ENCODE results near the gene KRT79.

Gene KRT79

DNA sequence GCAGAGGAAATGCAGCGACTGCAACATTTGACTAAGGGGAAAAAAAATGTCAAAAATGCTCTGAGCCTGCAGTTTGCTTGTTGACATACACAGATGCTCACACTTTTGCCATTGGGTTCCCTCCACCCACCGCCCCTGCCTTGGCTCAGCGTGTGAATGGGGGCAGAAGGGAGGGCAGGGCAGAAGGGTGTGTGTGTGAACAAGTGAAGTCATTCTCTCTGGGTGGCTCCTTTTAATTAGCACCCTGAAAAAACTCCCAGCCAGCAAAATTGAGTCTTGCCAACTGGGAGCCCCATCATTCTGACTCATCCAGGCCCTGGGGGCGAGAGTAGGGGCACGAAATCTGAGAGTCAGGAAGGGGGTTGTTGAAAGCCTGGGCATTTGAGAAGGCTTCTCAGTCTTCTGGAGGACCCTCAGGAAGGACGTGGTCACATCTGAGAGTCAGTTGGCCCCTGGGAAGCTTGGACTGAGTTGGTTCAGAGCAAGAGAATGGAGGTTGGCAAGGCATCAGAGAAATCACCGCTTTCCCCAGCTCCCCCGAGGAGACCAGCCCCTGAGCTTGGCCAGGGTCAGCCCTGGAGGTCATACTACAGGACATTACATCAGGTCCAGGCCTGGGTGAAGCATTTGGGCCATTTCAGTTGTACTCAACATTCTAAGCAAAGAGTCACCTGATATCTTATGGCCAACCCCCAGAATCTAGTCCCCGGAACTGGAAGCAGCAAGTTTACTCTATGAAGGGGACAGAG lies 37.4 kb upstream of the KRT79 start:
- ATAC-seq = peak; percentile 38
- TF ChIP-seq, protein P1, sequence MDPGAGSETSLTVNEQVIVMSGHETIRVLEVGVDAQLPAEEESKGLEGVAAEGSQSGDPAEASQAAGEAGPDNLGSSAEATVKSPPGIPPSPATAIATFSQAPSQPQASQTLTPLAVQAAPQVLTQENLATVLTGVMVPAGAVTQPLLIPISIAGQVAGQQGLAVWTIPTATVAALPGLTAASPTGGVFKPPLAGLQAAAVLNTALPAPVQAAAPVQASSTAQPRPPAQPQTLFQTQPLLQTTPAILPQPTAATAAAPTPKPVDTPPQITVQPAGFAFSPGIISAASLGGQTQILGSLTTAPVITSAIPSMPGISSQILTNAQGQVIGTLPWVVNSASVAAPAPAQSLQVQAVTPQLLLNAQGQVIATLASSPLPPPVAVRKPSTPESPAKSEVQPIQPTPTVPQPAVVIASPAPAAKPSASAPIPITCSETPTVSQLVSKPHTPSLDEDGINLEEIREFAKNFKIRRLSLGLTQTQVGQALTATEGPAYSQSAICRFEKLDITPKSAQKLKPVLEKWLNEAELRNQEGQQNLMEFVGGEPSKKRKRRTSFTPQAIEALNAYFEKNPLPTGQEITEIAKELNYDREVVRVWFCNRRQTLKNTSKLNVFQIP (CRISPR knock-in tag; IDR thresholded peaks at IDR 0.05; ENCODE audit: borderline replicate concordance, low read depth) = no peak
- TF ChIP-seq ZNF70 (CRISPR knock-in tag; IDR thresholded peaks at IDR 0.05) (no peak), PPARA (CRISPR knock-in tag; IDR thresholded peaks at IDR 0.05; ENCODE audit: borderline replicate concordance) (no peak)
- TF ChIP-seq, protein P2, sequence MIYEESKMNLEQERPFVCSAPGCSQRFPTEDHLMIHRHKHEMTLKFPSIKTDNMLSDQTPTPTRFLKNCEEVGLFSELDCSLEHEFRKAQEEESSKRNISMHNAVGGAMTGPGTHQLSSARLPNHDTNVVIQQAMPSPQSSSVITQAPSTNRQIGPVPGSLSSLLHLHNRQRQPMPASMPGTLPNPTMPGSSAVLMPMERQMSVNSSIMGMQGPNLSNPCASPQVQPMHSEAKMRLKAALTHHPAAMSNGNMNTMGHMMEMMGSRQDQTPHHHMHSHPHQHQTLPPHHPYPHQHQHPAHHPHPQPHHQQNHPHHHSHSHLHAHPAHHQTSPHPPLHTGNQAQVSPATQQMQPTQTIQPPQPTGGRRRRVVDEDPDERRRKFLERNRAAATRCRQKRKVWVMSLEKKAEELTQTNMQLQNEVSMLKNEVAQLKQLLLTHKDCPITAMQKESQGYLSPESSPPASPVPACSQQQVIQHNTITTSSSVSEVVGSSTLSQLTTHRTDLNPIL (CRISPR knock-in tag; IDR thresholded peaks at IDR 0.05; ENCODE audit: low read depth) = no peak

DNA sequence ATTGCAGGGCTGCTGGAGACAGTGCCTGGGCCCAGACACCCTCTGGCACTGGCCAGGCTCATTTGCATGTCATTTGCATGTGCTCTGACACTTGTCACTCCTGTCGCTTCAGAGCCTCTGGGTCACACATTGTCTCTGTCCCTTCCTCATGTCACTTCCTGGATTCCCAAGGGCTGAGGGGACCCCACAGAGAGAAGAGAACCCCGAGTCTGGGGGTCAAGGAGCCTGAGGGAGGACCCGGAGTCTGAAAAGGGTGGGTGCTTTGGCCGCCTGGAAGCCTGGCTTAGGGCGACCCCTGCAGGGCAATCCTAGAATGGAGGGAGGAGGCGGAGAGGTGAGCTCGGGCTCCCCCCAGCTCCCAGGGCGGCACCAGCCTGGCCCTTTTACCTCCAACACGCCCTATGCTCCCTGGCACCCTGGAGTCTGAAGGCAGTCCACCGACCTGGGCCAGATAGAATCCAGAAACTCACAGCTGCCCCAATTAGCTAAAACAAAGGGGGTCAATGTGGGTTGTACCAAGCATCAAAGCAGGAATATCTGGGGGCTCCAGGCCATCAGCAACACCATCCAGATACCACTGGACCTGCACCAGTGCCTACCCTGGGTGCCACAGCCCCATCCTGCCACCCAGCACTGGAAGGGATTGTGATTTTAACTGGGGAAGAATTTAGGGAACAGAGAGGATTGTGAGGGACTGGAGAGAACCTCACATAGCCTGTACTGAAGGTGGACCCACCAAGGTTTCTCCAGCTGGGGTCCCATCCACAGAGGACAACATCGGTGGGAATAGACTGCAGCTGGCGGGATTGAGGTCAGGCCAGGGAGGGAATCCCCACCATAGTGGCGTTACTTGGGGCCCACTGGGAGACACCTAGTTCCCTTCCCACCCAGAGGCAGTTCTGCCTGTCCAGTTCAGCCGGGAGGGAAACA lies 36.5 kb upstream of the KRT79 start:
- TF ChIP-seq RARB (CRISPR knock-in tag; IDR thresholded peaks at IDR 0.05) (no peak), GLIS3 (CRISPR knock-in tag; IDR thresholded peaks at IDR 0.05) (no peak), ESRRG (CRISPR knock-in tag; IDR thresholded peaks at IDR 0.05) (no peak), ISL1 (CRISPR knock-in tag; IDR thresholded peaks at IDR 0.05) (no peak), PPARA (CRISPR knock-in tag; IDR thresholded peaks at IDR 0.05; ENCODE audit: borderline replicate concordance) (no peak), ZFP30 (CRISPR knock-in tag; IDR thresholded peaks at IDR 0.05) (no peak), TCF4 (CRISPR knock-in tag; IDR thresholded peaks at IDR 0.05; ENCODE audit: borderline replicate concordance) (no peak), ARNTL (CRISPR knock-in tag; IDR thresholded peaks at IDR 0.05; ENCODE audit: borderline replicate concordance, low read depth) (no peak), OSR1 (CRISPR knock-in tag; IDR thresholded peaks at IDR 0.05) (no peak), SNAI2 (CRISPR knock-in tag; IDR thresholded peaks at IDR 0.05) (no peak), ZNF70 (CRISPR knock-in tag; IDR thresholded peaks at IDR 0.05) (no peak)
- TF ChIP-seq, protein P1 (CRISPR knock-in tag; IDR thresholded peaks at IDR 0.05; ENCODE audit: borderline replicate concordance, low read depth) = no peak
- TF ChIP-seq, protein P2 (CRISPR knock-in tag; IDR thresholded peaks at IDR 0.05; ENCODE audit: low read depth) = no peak

DNA sequence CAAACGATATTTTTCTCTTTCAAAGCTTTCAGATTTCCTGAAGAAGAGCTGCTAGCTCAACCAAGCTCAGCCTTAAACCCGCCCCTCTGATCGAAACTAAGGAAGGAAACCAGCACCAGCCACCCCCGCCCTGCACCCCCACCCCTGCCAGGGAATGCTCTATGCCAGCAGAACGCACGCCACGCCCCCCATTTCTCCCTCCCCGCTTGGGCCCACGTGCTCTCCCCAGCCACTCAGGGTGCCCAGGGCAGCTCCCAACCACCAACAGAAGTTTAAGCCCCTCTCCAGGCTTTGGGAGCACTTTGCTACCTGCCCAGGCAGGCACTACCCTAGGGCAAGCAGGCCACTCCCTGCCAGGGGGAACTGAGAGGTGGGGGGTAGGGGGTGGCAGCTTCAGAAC lies 33.5 kb upstream of the KRT79 start:
- TF ChIP-seq SNAI2 (CRISPR knock-in tag; IDR thresholded peaks at IDR 0.05) = no peak
- TF ChIP-seq ZNF565 (CRISPR knock-in tag; conservative IDR thresholded peaks at IDR 0.05; ENCODE audit: low read depth) = no peak
- TF ChIP-seq ZFP30 (CRISPR knock-in tag; IDR thresholded peaks at IDR 0.05) = no peak
- TF ChIP-seq, protein P3, sequence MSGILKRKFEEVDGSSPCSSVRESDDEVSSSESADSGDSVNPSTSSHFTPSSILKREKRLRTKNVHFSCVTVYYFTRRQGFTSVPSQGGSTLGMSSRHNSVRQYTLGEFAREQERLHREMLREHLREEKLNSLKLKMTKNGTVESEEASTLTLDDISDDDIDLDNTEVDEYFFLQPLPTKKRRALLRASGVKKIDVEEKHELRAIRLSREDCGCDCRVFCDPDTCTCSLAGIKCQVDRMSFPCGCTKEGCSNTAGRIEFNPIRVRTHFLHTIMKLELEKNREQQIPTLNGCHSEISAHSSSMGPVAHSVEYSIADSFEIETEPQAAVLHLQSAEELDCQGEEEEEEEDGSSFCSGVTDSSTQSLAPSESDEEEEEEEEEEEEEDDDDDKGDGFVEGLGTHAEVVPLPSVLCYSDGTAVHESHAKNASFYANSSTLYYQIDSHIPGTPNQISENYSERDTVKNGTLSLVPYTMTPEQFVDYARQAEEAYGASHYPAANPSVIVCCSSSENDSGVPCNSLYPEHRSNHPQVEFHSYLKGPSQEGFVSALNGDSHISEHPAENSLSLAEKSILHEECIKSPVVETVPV (CRISPR knock-in tag; IDR thresholded peaks at IDR 0.05) = no peak
- no peak for TF ChIP-seq ISL1 (CRISPR knock-in tag; IDR thresholded peaks at IDR 0.05)
- TF ChIP-seq, protein P2 (CRISPR knock-in tag; IDR thresholded peaks at IDR 0.05; ENCODE audit: low read depth) = no peak
- no peak for TF ChIP-seq TCF4 (CRISPR knock-in tag; IDR thresholded peaks at IDR 0.05; ENCODE audit: borderline replicate concordance)
- TF ChIP-seq OSR1 (CRISPR knock-in tag; IDR thresholded peaks at IDR 0.05) = no peak
- TF ChIP-seq TOX (CRISPR knock-in tag; IDR thresholded peaks at IDR 0.05; ENCODE audit: borderline replicate concordance) = no peak
- TF ChIP-seq ZFP3 (CRISPR knock-in tag; IDR thresholded peaks at IDR 0.05) = no peak
- TF ChIP-seq, protein P4, sequence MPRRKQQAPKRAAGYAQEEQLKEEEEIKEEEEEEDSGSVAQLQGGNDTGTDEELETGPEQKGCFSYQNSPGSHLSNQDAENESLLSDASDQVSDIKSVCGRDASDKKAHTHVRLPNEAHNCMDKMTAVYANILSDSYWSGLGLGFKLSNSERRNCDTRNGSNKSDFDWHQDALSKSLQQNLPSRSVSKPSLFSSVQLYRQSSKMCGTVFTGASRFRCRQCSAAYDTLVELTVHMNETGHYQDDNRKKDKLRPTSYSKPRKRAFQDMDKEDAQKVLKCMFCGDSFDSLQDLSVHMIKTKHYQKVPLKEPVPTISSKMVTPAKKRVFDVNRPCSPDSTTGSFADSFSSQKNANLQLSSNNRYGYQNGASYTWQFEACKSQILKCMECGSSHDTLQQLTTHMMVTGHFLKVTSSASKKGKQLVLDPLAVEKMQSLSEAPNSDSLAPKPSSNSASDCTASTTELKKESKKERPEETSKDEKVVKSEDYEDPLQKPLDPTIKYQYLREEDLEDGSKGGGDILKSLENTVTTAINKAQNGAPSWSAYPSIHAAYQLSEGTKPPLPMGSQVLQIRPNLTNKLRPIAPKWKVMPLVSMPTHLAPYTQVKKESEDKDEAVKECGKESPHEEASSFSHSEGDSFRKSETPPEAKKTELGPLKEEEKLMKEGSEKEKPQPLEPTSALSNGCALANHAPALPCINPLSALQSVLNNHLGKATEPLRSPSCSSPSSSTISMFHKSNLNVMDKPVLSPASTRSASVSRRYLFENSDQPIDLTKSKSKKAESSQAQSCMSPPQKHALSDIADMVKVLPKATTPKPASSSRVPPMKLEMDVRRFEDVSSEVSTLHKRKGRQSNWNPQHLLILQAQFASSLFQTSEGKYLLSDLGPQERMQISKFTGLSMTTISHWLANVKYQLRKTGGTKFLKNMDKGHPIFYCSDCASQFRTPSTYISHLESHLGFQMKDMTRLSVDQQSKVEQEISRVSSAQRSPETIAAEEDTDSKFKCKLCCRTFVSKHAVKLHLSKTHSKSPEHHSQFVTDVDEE (CRISPR knock-in tag; IDR thresholded peaks at IDR 0.05) = no peak
- no peak for TF ChIP-seq RARB (CRISPR knock-in tag; IDR thresholded peaks at IDR 0.05)
- no peak for TF ChIP-seq PPARA (CRISPR knock-in tag; IDR thresholded peaks at IDR 0.05; ENCODE audit: borderline replicate concordance)
- TF ChIP-seq, protein P5, sequence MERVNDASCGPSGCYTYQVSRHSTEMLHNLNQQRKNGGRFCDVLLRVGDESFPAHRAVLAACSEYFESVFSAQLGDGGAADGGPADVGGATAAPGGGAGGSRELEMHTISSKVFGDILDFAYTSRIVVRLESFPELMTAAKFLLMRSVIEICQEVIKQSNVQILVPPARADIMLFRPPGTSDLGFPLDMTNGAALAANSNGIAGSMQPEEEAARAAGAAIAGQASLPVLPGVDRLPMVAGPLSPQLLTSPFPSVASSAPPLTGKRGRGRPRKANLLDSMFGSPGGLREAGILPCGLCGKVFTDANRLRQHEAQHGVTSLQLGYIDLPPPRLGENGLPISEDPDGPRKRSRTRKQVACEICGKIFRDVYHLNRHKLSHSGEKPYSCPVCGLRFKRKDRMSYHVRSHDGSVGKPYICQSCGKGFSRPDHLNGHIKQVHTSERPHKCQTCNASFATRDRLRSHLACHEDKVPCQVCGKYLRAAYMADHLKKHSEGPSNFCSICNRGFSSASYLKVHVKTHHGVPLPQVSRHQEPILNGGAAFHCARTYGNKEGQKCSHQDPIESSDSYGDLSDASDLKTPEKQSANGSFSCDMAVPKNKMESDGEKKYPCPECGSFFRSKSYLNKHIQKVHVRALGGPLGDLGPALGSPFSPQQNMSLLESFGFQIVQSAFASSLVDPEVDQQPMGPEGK (CRISPR knock-in tag; IDR thresholded peaks at IDR 0.05; ENCODE audit: borderline replicate concordance) = no peak
- TF ChIP-seq ESRRG (CRISPR knock-in tag; IDR thresholded peaks at IDR 0.05) = no peak
- no peak for ATAC-seq

More for the DNA sequence above, 36.5 kb upstream of the KRT79 start:
- peak; percentile 73 for ATAC-seq

All from SK-N-SH treated with all-trans-retinoic acid at 6 μM for 48 hours (cell line).